ENCODE data around the gene ANKS4B.

Gene ANKS4B

GRCh38 chr16:21217121-21217520 lies 16.4 kb upstream of the ANKS4B start:
- peaks cover 7% of the 10 kb centered on the region for H3K27me3 ChIP-seq (replicated peaks; ENCODE audit: control insufficient read depth, insufficient read depth, low read length, poor library complexity, severe bottlenecking)
- H3K27ac ChIP-seq (ENCODE audit: insufficient read depth, low read length, poor library complexity, severe bottlenecking) = no peak overlapping the region
- DNase-seq = no peak
- H3K9me3 ChIP-seq (ENCODE audit: control insufficient read depth, low read length) = no peaks in the 10 kb centered on the region
- no peaks in the 10 kb centered on the region for H3K36me3 ChIP-seq (ENCODE audit: control insufficient read depth, insufficient read depth, low read length)
- no peak overlapping the region for H3K4me3 ChIP-seq (ENCODE audit: insufficient read depth, low read depth, low read length, poor library complexity, severe bottlenecking)
- H3K4me1 ChIP-seq (ENCODE audit: control insufficient read depth, insufficient read depth, low read length, poor library complexity, severe bottlenecking) = no peaks in the 10 kb centered on the region

GRCh38 chr16:21218153-21218552 lies 15.3 kb upstream of the ANKS4B start:
- no peak overlapping the region for H3K27ac ChIP-seq (ENCODE audit: insufficient read depth, low read length, poor library complexity, severe bottlenecking)
- peaks cover 7% of the 10 kb centered on the region for H3K27me3 ChIP-seq (replicated peaks; ENCODE audit: control insufficient read depth, insufficient read depth, low read length, poor library complexity, severe bottlenecking)
- H3K36me3 ChIP-seq (ENCODE audit: control insufficient read depth, insufficient read depth, low read length) = no peaks in the 10 kb centered on the region
- H3K9me3 ChIP-seq (ENCODE audit: control insufficient read depth, low read length) = no peaks in the 10 kb centered on the region
- no peak for DNase-seq
- no peaks in the 10 kb centered on the region for H3K4me1 ChIP-seq (ENCODE audit: control insufficient read depth, insufficient read depth, low read length, poor library complexity, severe bottlenecking)
- no peak overlapping the region for H3K4me3 ChIP-seq (ENCODE audit: insufficient read depth, low read depth, low read length, poor library complexity, severe bottlenecking)

- DNase-seq = no peak
- Histone ChIP-seq H3K36me3 (ENCODE audit: control insufficient read depth, insufficient read depth, low read length) (no peaks in the 10 kb centered on the region), H3K27me3 (replicated peaks; ENCODE audit: control insufficient read depth, insufficient read depth, low read length, poor library complexity, severe bottlenecking) (peaks cover 7% of the 10 kb centered on the region), H3K4me1 (ENCODE audit: control insufficient read depth, insufficient read depth, low read length, poor library complexity, severe bottlenecking) (no peaks in the 10 kb centered on the region), H3K4me3 (ENCODE audit: insufficient read depth, low read depth, low read length, poor library complexity, severe bottlenecking) (no peak overlapping the region), H3K27ac (ENCODE audit: insufficient read depth, low read length, poor library complexity, severe bottlenecking) (no peak overlapping the region), H3K9me3 (ENCODE audit: control insufficient read depth, low read length) (no peaks in the 10 kb centered on the region)
These were observed 13.9 kb upstream of the ANKS4B start for GRCh38 chr16:21219551-21219950.

GRCh38 chr16:21222495-21223337 lies 10.8 kb upstream of the ANKS4B start:
- Histone ChIP-seq H3K4me1 (ENCODE audit: control insufficient read depth, insufficient read depth, low read length, poor library complexity, severe bottlenecking) (no peaks in the 10 kb centered on the region), H3K27me3 (replicated peaks; ENCODE audit: control insufficient read depth, insufficient read depth, low read length, poor library complexity, severe bottlenecking) (peaks cover 7% of the 10 kb centered on the region), H3K27ac (ENCODE audit: insufficient read depth, low read length, poor library complexity, severe bottlenecking) (no peak overlapping the region), H3K4me3 (ENCODE audit: insufficient read depth, low read depth, low read length, poor library complexity, severe bottlenecking) (no peak overlapping the region), H3K36me3 (ENCODE audit: control insufficient read depth, insufficient read depth, low read length) (no peaks in the 10 kb centered on the region), H3K9me3 (ENCODE audit: control insufficient read depth, low read length) (no peaks in the 10 kb centered on the region)
- DNase-seq = no peak

- Histone ChIP-seq H3K9me3 (ENCODE audit: control insufficient read depth, low read length) (no peaks in the 10 kb centered on the region), H3K27me3 (replicated peaks; ENCODE audit: control insufficient read depth, insufficient read depth, low read length, poor library complexity, severe bottlenecking) (peaks cover 7% of the 10 kb centered on the region), H3K4me1 (ENCODE audit: control insufficient read depth, insufficient read depth, low read length, poor library complexity, severe bottlenecking) (no peaks in the 10 kb centered on the region), H3K4me3 (ENCODE audit: insufficient read depth, low read depth, low read length, poor library complexity, severe bottlenecking) (no peak overlapping the region), H3K27ac (ENCODE audit: insufficient read depth, low read length, poor library complexity, severe bottlenecking) (no peak overlapping the region), H3K36me3 (ENCODE audit: control insufficient read depth, insufficient read depth, low read length) (no peaks in the 10 kb centered on the region)
- DNase-seq = no peak
These were observed 9.7 kb upstream of the ANKS4B start for GRCh38 chr16:21223787-21224186.

- Histone ChIP-seq H3K4me1 (ENCODE audit: control insufficient read depth, insufficient read depth, low read length, poor library complexity, severe bottlenecking) (no peaks in the 10 kb centered on the region), H3K27ac (ENCODE audit: insufficient read depth, low read length, poor library complexity, severe bottlenecking) (no peak overlapping the region), H3K9me3 (ENCODE audit: control insufficient read depth, low read length) (no peaks in the 10 kb centered on the region), H3K4me3 (ENCODE audit: insufficient read depth, low read depth, low read length, poor library complexity, severe bottlenecking) (no peak overlapping the region), H3K27me3 (replicated peaks; ENCODE audit: control insufficient read depth, insufficient read depth, low read length, poor library complexity, severe bottlenecking) (peaks cover 1% of the 10 kb centered on the region), H3K36me3 (ENCODE audit: control insufficient read depth, insufficient read depth, low read length) (no peaks in the 10 kb centered on the region)
- DNase-seq = no peak
These were observed 8.7 kb upstream of the ANKS4B start for GRCh38 chr16:21224800-21225199.

GRCh38 chr16:21226749-21227148 lies 6.8 kb upstream of the ANKS4B start:
- Histone ChIP-seq H3K4me3 (ENCODE audit: insufficient read depth, low read depth, low read length, poor library complexity, severe bottlenecking) (no peak overlapping the region), H3K9me3 (ENCODE audit: control insufficient read depth, low read length) (no peaks in the 10 kb centered on the region), H3K4me1 (ENCODE audit: control insufficient read depth, insufficient read depth, low read length, poor library complexity, severe bottlenecking) (no peaks in the 10 kb centered on the region), H3K36me3 (ENCODE audit: control insufficient read depth, insufficient read depth, low read length) (no peaks in the 10 kb centered on the region), H3K27me3 (replicated peaks; ENCODE audit: control insufficient read depth, insufficient read depth, low read length, poor library complexity, severe bottlenecking) (no peaks in the 10 kb centered on the region), H3K27ac (ENCODE audit: insufficient read depth, low read length, poor library complexity, severe bottlenecking) (no peak overlapping the region)
- DNase-seq = no peak

- Histone ChIP-seq H3K27me3 (replicated peaks; ENCODE audit: control insufficient read depth, insufficient read depth, low read length, poor library complexity, severe bottlenecking) (no peaks in the 10 kb centered on the region), H3K4me3 (ENCODE audit: insufficient read depth, low read depth, low read length, poor library complexity, severe bottlenecking) (no peak overlapping the region), H3K9me3 (ENCODE audit: control insufficient read depth, low read length) (no peaks in the 10 kb centered on the region)
These were observed 5.6 kb upstream of the ANKS4B start for GRCh38 chr16:21227866-21228265.

GRCh38 chr16:21228361-21228872 lies 5.1 kb upstream of the ANKS4B start:
- Histone ChIP-seq H3K27ac (ENCODE audit: insufficient read depth, low read length, poor library complexity, severe bottlenecking) (no peak overlapping the region), H3K4me1 (ENCODE audit: control insufficient read depth, insufficient read depth, low read length, poor library complexity, severe bottlenecking) (no peaks in the 10 kb centered on the region)

More at GRCh38 chr16:21227866-21228265, 5.6 kb upstream of the ANKS4B start:
- no peak for DNase-seq
- Histone ChIP-seq H3K27ac (ENCODE audit: insufficient read depth, low read length, poor library complexity, severe bottlenecking) (no peak overlapping the region), H3K4me1 (ENCODE audit: control insufficient read depth, insufficient read depth, low read length, poor library complexity, severe bottlenecking) (no peaks in the 10 kb centered on the region), H3K36me3 (ENCODE audit: control insufficient read depth, insufficient read depth, low read length) (no peaks in the 10 kb centered on the region)

GRCh38 chr16:21233045-21233520 lies 416 bp upstream of the ANKS4B start:
- Histone ChIP-seq H3K4me3 (ENCODE audit: insufficient read depth, low read depth, low read length, poor library complexity, severe bottlenecking) (no peak overlapping the region), H3K36me3 (ENCODE audit: control insufficient read depth, insufficient read depth, low read length) (no peaks in the 10 kb centered on the region), H3K4me1 (ENCODE audit: control insufficient read depth, insufficient read depth, low read length, poor library complexity, severe bottlenecking) (no peaks in the 10 kb centered on the region), H3K27ac (ENCODE audit: insufficient read depth, low read length, poor library complexity, severe bottlenecking) (no peak overlapping the region), H3K9me3 (ENCODE audit: control insufficient read depth, low read length) (no peaks in the 10 kb centered on the region), H3K27me3 (replicated peaks; ENCODE audit: control insufficient read depth, insufficient read depth, low read length, poor library complexity, severe bottlenecking) (peaks cover 2% of the 10 kb centered on the region)
- DNase-seq = no peak

More at GRCh38 chr16:21228361-21228872, 5.1 kb upstream of the ANKS4B start:
- no peaks in the 10 kb centered on the region for H3K27me3 ChIP-seq (replicated peaks; ENCODE audit: control insufficient read depth, insufficient read depth, low read length, poor library complexity, severe bottlenecking)
- no peak overlapping the region for H3K4me3 ChIP-seq (ENCODE audit: insufficient read depth, low read depth, low read length, poor library complexity, severe bottlenecking)
- DNase-seq = no peak
- no peaks in the 10 kb centered on the region for H3K36me3 ChIP-seq (ENCODE audit: control insufficient read depth, insufficient read depth, low read length)
- H3K9me3 ChIP-seq (ENCODE audit: control insufficient read depth, low read length) = no peaks in the 10 kb centered on the region

Measured in effector memory CD4-positive, alpha-beta T cell (primary cell).